Upper lobe of left lung (tissue), 4 donors: ENCODE data around the gene TEX19.

Experiments
- EP300 ChIP-seq, 4 donors: sonication (generic); formaldehyde crosslinking; IDR thresholded peaks; one replicate each; pipeline ENCODE4 v1.5.1; 2017; ENCODE audit warnings: antibody characterized with exemption in 4 of 4, control low read depth in 2 of 4
- POLR2AphosphoS5 ChIP-seq, 2 donors: sonication (generic); formaldehyde crosslinking; IDR thresholded peaks; one replicate each; pipeline ENCODE4 v1.5.1; 2017; ENCODE audit warnings: antibody characterized with exemption in 2 of 2
- TF ChIP-seq, protein P1 (sequence below), 6 experiments: fragments of 450-650 bp in 4 of 6; fragments of 200-600 bp in 2 of 6; sonication (generic) in 2 of 6; IDR thresholded peaks; one replicate each; pipeline ENCODE4 v1.5.1; 2016 to 2019; ENCODE audit warnings: antibody characterized with exemption in 6 of 6

- TF ChIP-seq POLR2AphosphoS5 (IDR thresholded peaks at IDR 0.05) (no peak), EP300 (IDR thresholded peaks at IDR 0.05) (no peak)
- TF ChIP-seq, protein P1, sequence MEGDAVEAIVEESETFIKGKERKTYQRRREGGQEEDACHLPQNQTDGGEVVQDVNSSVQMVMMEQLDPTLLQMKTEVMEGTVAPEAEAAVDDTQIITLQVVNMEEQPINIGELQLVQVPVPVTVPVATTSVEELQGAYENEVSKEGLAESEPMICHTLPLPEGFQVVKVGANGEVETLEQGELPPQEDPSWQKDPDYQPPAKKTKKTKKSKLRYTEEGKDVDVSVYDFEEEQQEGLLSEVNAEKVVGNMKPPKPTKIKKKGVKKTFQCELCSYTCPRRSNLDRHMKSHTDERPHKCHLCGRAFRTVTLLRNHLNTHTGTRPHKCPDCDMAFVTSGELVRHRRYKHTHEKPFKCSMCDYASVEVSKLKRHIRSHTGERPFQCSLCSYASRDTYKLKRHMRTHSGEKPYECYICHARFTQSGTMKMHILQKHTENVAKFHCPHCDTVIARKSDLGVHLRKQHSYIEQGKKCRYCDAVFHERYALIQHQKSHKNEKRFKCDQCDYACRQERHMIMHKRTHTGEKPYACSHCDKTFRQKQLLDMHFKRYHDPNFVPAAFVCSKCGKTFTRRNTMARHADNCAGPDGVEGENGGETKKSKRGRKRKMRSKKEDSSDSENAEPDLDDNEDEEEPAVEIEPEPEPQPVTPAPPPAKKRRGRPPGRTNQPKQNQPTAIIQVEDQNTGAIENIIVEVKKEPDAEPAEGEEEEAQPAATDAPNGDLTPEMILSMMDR (IDR thresholded peaks at IDR 0.05), result no peak
These were observed 47.2 kb downstream of the TEX19 start for GRCh38 chr17:82406131-82406671.
